GM19455 (cell line): Measurements from ENCODE around the gene TSC1.
"Not testable (repeated sequence)": the region's sequence is repeated elsewhere in the genome, so short reads cannot be mapped to it uniquely, and the experiment has no call there.

Source experiments
- ATAC-seq: cut with Tn5 transposase; IDR thresholded peaks from one replicate; pipeline ENCODE4 v1.9.1; 2021; ENCODE audit not compliant: unreplicated experiment

Gene TSC1

GRCh38 chr9:132944294-132945185 is at the start of gene TSC1:
TSS of gene TSC1 (minus strand) at chr9:132944616. CDS start at chr9:132928872, 15,744 bp downstream.
- ATAC-seq: peak; percentile 70

GRCh38 chr9:132993511-132993939 is 49.1 kb upstream of the TSC1 start:
- no peak for ATAC-seq

GRCh38 chr9:132991351-132992300 is 47.2 kb upstream of the TSC1 start:
- no peak for ATAC-seq

GRCh38 chr9:132990781-132991180 is 46.4 kb upstream of the TSC1 start:
- ATAC-seq: no peak

- not testable (repeated sequence) for ATAC-seq
Observed at GRCh38 chr9:132989998-132990557, 45.7 kb upstream of the TSC1 start.

GRCh38 chr9:132989414-132989996 is 45.1 kb upstream of the TSC1 start:
- no peak for ATAC-seq

GRCh38 chr9:132989014-132989310 is 44.5 kb upstream of the TSC1 start:
- no peak for ATAC-seq

- ATAC-seq: no peak
Observed at GRCh38 chr9:132988244-132989013, 44.0 kb upstream of the TSC1 start.

- no peak for ATAC-seq
Observed at GRCh38 chr9:132986640-132987620, 42.5 kb upstream of the TSC1 start.

- ATAC-seq: no peak
Observed at GRCh38 chr9:132986114-132986513, 41.7 kb upstream of the TSC1 start.

- no peak for ATAC-seq
Observed at GRCh38 chr9:132985489-132985888, 41.1 kb upstream of the TSC1 start.

GRCh38 chr9:132985071-132985350 is 40.6 kb upstream of the TSC1 start:
- no peak for ATAC-seq

GRCh38 chr9:132984202-132985070 is 40.0 kb upstream of the TSC1 start:
- no peak for ATAC-seq

GRCh38 chr9:132983491-132984201 is 39.2 kb upstream of the TSC1 start:
- no peak for ATAC-seq

GRCh38 chr9:132982458-132982857 is 38.0 kb upstream of the TSC1 start:
- no peak for ATAC-seq

GRCh38 chr9:132980157-132980556 is 35.7 kb upstream of the TSC1 start:
- no peak for ATAC-seq

GRCh38 chr9:132978451-132979131 is 34.2 kb upstream of the TSC1 start, which contains the start of gene GFI1B:
TSS of gene GFI1B (plus strand) at chr9:132978694. CDS start at chr9:132986679, 7,985 bp downstream.
- ATAC-seq: no peak
